Esophagus squamous epithelium (tissue), 5 donors: Measurements from ENCODE around the gene TMEM63A. TPM values are rescaled to one million over a fixed set of nuclear protein-coding genes. Genes with fewer than 3 reads are reported as not detected.

ENCODE experiments used
- DNase-seq: peaks from one replicate; lab custom pipeline; 2025; lab: John Stamatoyannopoulos, UW
- H3K27ac ChIP-seq, 4 donors: fragments of 200-600 bp; sonication (generic); one replicate each; pipeline ENCODE4 v1.5.1; 2016 to 2019; ENCODE audit warnings: mild to moderate bottlenecking in 1 of 4
- H3K27me3 ChIP-seq, 4 donors: fragments of 200-600 bp; sonication (generic); 1 replicate in 3 of 4; 2 replicates in 1 of 4; pipeline versions ENCODE4 v1.5.1 to v1.6.0; 2017 to 2021; ENCODE audit warnings: antibody characterized with exemption in 1 of 4
- H3K36me3 ChIP-seq, 3 donors: fragments of 200-600 bp; sonication (generic); one replicate each; pipeline ENCODE4 v1.5.1; 2016 to 2019
- H3K4me1 ChIP-seq, 3 donors: fragments of 200-600 bp; sonication (generic); one replicate each; pipeline ENCODE4 v1.5.1; 2017 to 2019
- H3K4me3 ChIP-seq, 4 donors: fragments of 200-600 bp; sonication (generic); 1 replicate in 3 of 4; 2 replicates in 1 of 4; pipeline ENCODE4 v1.5.1; 2016 to 2019; ENCODE audit warnings: mild to moderate bottlenecking in 2 of 4, moderate library complexity in 1 of 4
- H3K9me3 ChIP-seq, 3 donors: fragments of 200-600 bp; sonication (generic); one replicate each; pipeline ENCODE4 v1.5.1; 2016 to 2019
- CTCF ChIP-seq, 6 experiments: fragments of 450-650 bp in 4 of 6; fragments of 200-600 bp in 2 of 6; sonication (generic) in 2 of 6; IDR thresholded peaks; one replicate each; pipeline ENCODE4 v1.5.1; 2016 to 2019; ENCODE audit warnings: antibody characterized with exemption in 6 of 6, mild to moderate bottlenecking in 4 of 6, moderate library complexity in 4 of 6
- POLR2A ChIP-seq, 4 donors: fragments of 450-650 bp; IDR thresholded peaks; one replicate each; pipeline ENCODE4 v1.6.1; 2017; ENCODE audit warnings: antibody characterized with exemption in 4 of 4, mild to moderate bottlenecking in 4 of 4, moderate library complexity in 3 of 4
- WGBS, 2 donors: methylation state at CpG; one replicate each; pipeline ENCODE4 v1.1.5; 2018; 5-methylcytosine and 5-hydroxymethylcytosine counted together
- intact Hi-C: fragments of 100-400 bp; cut with DNase I; formaldehyde crosslinking; loops from one replicate; pipeline ENCODE4 v1.15.0; 2022
- total RNA-seq, 4 donors: library from RNA; depleted of rRNA; stranded (reverse); fragments of >200 nt; gene quantifications; one replicate each; pipeline ENCODE4 v1.1.0, GENCODE V29; 2016
- donor health status: DM: yes; HTN: yes; CAD: no.

TMEM63A gene
- total RNA-seq, 4 donors from 2014 or later = 9.8 to 27.1 (median 18.3) TPM

GRCh38 chr1:225926551-225927113 lies 44.5 kb upstream of the TMEM63A start:
- peaks cover 22 to 29% (median 25%) of the 10 kb centered on the region in 3 donors for H3K4me1 ChIP-seq
- H3K9me3 ChIP-seq = no peaks in the 10 kb centered on the region
- no peaks in the 10 kb centered on the region for H3K27me3 ChIP-seq
- H3K4me3 ChIP-seq = no peak overlapping the region
- peaks cover 0 to 6% (median 0%) of the 10 kb centered on the region in 3 donors for H3K36me3 ChIP-seq
- no peak overlapping the region for H3K27ac ChIP-seq
- no peak for DNase-seq
- WGBS, 2 donors = 90 to 92% methylated on average over 3 of the region's 3 CpGs
- TF ChIP-seq POLR2A (IDR thresholded peaks at IDR 0.05) = no peak
- no peak for TF ChIP-seq CTCF (IDR thresholded peaks at IDR 0.05)
- intact Hi-C loops = no loop called here

- Histone ChIP-seq H3K4me3 (peak within 1 kb of the TSS; percentile 71 to 99 (median 76)), H3K9me3 (no peaks in the 10 kb centered on the region), H3K27me3 (no peaks in the 10 kb centered on the region), H3K36me3 (peaks cover 0 to 20% (median 0%) of the 10 kb centered on the region in 3 donors), H3K4me1 (peaks cover 32 to 56% (median 37%) of the 10 kb centered on the region in 3 donors), H3K27ac (peak within 1 kb of the TSS; percentile 90 to 96 (median 94))
- WGBS, 2 donors = 0% methylated on average over 10 to 27 of the region's 80 CpGs
- intact Hi-C loops = no loop called here
- DNase-seq = peak; percentile 70
- TF ChIP-seq CTCF (IDR thresholded peaks at IDR 0.05) (peak in 1 of 6 experiments; percentile 4), POLR2A (IDR thresholded peaks at IDR 0.05) (peak in 3 of 4 donors; percentile 64 to 93 (median 73))
Observed at GRCh38 chr1:225923692-225924555, 41.7 kb upstream of the TMEM63A start, which contains the start of gene PYCR2. TSS of gene PYCR2 (minus strand) at chr1:225924250. CDS start at chr1:225924110, 140 bp downstream.

GRCh38 chr1:225923381-225923691 lies 41.2 kb upstream of the TMEM63A start:
- Histone ChIP-seq H3K27ac (peak overlapping the region; percentile 90 to 96 (median 94)), H3K9me3 (no peaks in the 10 kb centered on the region), H3K36me3 (peaks cover 0 to 26% (median 0%) of the 10 kb centered on the region in 3 donors), H3K27me3 (no peaks in the 10 kb centered on the region), H3K4me1 (peaks cover 32 to 57% (median 37%) of the 10 kb centered on the region in 3 donors), H3K4me3 (peak overlapping the region; percentile 71 to 99 (median 76))
- no peak for DNase-seq
- 0% methylated on average over 8 of the region's 8 CpGs; no CpG with 5 or more reads in 1 of the 2 donors for WGBS, 2 donors
- intact Hi-C loops = no loop called here
- TF ChIP-seq POLR2A (IDR thresholded peaks at IDR 0.05) = no peak
- no peak for TF ChIP-seq CTCF (IDR thresholded peaks at IDR 0.05)

GRCh38 chr1:225921734-225922709 lies 39.8 kb upstream of the TMEM63A start:
- Histone ChIP-seq H3K27ac (peak overlapping the region; percentile 90 to 96 (median 94)), H3K4me3 (peak overlapping the region in 1 of 4 donors; percentile 99), H3K9me3 (no peaks in the 10 kb centered on the region), H3K4me1 (peaks cover 32 to 62% (median 37%) of the 10 kb centered on the region in 3 donors), H3K36me3 (peaks cover 0 to 31% (median 0%) of the 10 kb centered on the region in 3 donors), H3K27me3 (no peaks in the 10 kb centered on the region)
- DNase-seq = no peak
- 38 to 67% methylated on average over 4 to 5 of the region's 23 CpGs for WGBS, 2 donors
- TF ChIP-seq POLR2A (IDR thresholded peaks at IDR 0.05) = no peak
- no peak for TF ChIP-seq CTCF (IDR thresholded peaks at IDR 0.05)
- intact Hi-C loops = no loop called here
